Common myeloid progenitor, CD34-positive (primary cell): ENCODE results near the gene TRPM2.

Experiments used
- CTCF ChIA-PET: fragments of 350-600 bp; sonication (Branson Sonifier 250); formaldehyde crosslinking; loops from one replicate; lab custom pipeline; 2021; ENCODE audit warnings: antibody characterized with exemption; lab: Charles Lee
- POLR2A ChIA-PET: fragments of 350-600 bp; sonication (Branson Sonifier 250); formaldehyde crosslinking; loops from one replicate; lab custom pipeline; 2021; ENCODE audit warnings: antibody characterized with exemption; lab: Charles Lee
- DNase-seq, 3 donors: peaks; one replicate each; pipeline versions ENCODE4 v3.0.0 to v3.0.0-alpha.2; 2013
- H3K27ac ChIP-seq, 2 experiments: 1 replicate in 1 of 2; 2 replicates in 1 of 2; pipeline ENCODE4 v1.7.0; 2013; ENCODE audit warnings: inconsistent platforms in 2 of 2, low read length in 2 of 2, mild to moderate bottlenecking in 2 of 2, low read depth in 1 of 2, moderate library complexity in 1 of 2; ENCODE audit not compliant: severe bottlenecking in 2 of 2, insufficient read depth in 1 of 2, poor library complexity in 1 of 2
- H3K27me3 ChIP-seq, 5 experiments: replicated peaks in 2 of 5; 1 replicate in 3 of 5; 2 replicates in 2 of 5; pipeline versions ENCODE4 v1.6.1 to v1.7.0; 2013; ENCODE audit warnings: low read length in 4 of 5, mild to moderate bottlenecking in 2 of 5, moderate library complexity in 2 of 5, inconsistent platforms in 1 of 5; ENCODE audit not compliant: insufficient read depth in 5 of 5, control insufficient read depth in 4 of 5
- H3K36me3 ChIP-seq, 4 experiments: 1 replicate in 2 of 4; 2 replicates in 2 of 4; pipeline versions ENCODE4 v1.6.1 to v1.7.0; 2013; ENCODE audit warnings: low read length in 3 of 4, control low read depth in 1 of 4, mild to moderate bottlenecking in 1 of 4; ENCODE audit not compliant: control insufficient read depth in 4 of 4, insufficient read depth in 4 of 4
- H3K4me1 ChIP-seq, 4 experiments: 1 replicate in 3 of 4; 2 replicates in 1 of 4; pipeline versions ENCODE4 v1.6.1 to v1.7.1; 2013; ENCODE audit warnings: low read length in 3 of 4, mild to moderate bottlenecking in 3 of 4, control low read depth in 1 of 4, inconsistent platforms in 1 of 4, moderate library complexity in 1 of 4; ENCODE audit not compliant: control insufficient read depth in 4 of 4, insufficient read depth in 4 of 4; ENCODE audit errors: control extremely low read depth in 1 of 4
- H3K4me3 ChIP-seq, 7 experiments: 1 replicate in 4 of 7; 2 replicates in 3 of 7; pipeline versions ENCODE4 v1.5.1 to v1.7.0; 2013; ENCODE audit warnings: mild to moderate bottlenecking in 7 of 7, low read length in 6 of 7, moderate library complexity in 6 of 7, inconsistent platforms in 2 of 7, low read depth in 2 of 7, control low read depth in 1 of 7; ENCODE audit not compliant: insufficient read depth in 4 of 7, control insufficient read depth in 1 of 7; ENCODE audit errors: extremely low read depth in 1 of 7
- H3K9me3 ChIP-seq, 5 experiments: 1 replicate in 4 of 5; 2 replicates in 1 of 5; pipeline versions ENCODE4 v1.6.1 to v1.7.1; 2013; ENCODE audit warnings: low read length in 4 of 5, mild to moderate bottlenecking in 2 of 5, inconsistent platforms in 1 of 5, low read depth in 1 of 5, moderate library complexity in 1 of 5; ENCODE audit not compliant: control insufficient read depth in 4 of 5, insufficient read depth in 2 of 5; ENCODE audit errors: control extremely low read depth in 1 of 5
- WGBS: methylation state at CpG from one replicate; pipeline ENCODE4 v1.1.5; 2013; ENCODE audit not compliant: insufficient coverage; 5-methylcytosine and 5-hydroxymethylcytosine counted together

Gene TRPM2

GRCh38 chr21:44312089-44312488 is 41.3 kb upstream of the TRPM2 start:
- Histone ChIP-seq H3K27me3 (no peaks in the 10 kb centered on the region), H3K27ac (no peak overlapping the region), H3K9me3 (no peaks in the 10 kb centered on the region), H3K4me3 (no peak overlapping the region), H3K36me3 (peaks cover 7 to 89% (median 71%) of the 10 kb centered on the region in 4 experiments), H3K4me1 (no peaks in the 10 kb centered on the region)
- POLR2A ChIA-PET = no interaction called here
- CTCF ChIA-PET = no interaction called here
- no peak for DNase-seq
- 98% methylated on average over 18 of the region's 22 CpGs for WGBS

- Histone ChIP-seq H3K4me1 (no peaks in the 10 kb centered on the region), H3K4me3 (no peak overlapping the region), H3K27ac (no peak overlapping the region), H3K27me3 (no peaks in the 10 kb centered on the region), H3K9me3 (no peaks in the 10 kb centered on the region), H3K36me3 (peaks cover 7 to 89% (median 70%) of the 10 kb centered on the region in 4 experiments)
- no peak for DNase-seq
- ChIA-PET POLR2A (no interaction called here), CTCF (no interaction called here)
- WGBS = over 99% methylated on average over 14 of the region's 19 CpGs
These were observed 40.7 kb upstream of the TRPM2 start for GRCh38 chr21:44312716-44313115.

DNA sequence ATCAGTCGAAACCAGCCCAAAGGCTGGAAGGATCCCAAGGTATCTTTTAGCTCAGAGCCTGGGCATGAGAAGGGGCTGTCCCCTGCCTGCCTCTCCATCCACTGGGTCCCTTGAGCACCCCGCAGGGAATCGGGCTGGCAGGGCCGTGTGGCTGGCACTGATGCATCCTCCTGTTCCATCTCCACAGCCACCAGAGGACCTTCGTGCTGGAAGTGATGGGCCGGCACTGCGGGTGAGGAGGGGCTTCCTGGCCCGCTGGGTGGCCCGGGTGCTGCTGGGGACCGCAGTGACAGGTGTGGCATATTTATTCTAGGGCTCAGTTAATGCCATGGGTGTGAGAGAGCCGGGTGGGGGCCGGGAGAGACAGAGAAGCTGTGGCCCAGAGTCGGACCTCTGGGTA is 40.0 kb upstream of the TRPM2 start:
- no peaks in the 10 kb centered on the region for H3K27me3 ChIP-seq
- POLR2A ChIA-PET = no interaction called here
- H3K4me1 ChIP-seq = no peaks in the 10 kb centered on the region
- no peak overlapping the region for H3K27ac ChIP-seq
- DNase-seq = no peak
- no peak overlapping the region for H3K4me3 ChIP-seq
- WGBS = 97% methylated on average over 13 of the region's 13 CpGs
- CTCF ChIA-PET = no interaction called here
- no peaks in the 10 kb centered on the region for H3K9me3 ChIP-seq
- peaks cover 7 to 91% (median 69%) of the 10 kb centered on the region in 4 experiments for H3K36me3 ChIP-seq

DNA sequence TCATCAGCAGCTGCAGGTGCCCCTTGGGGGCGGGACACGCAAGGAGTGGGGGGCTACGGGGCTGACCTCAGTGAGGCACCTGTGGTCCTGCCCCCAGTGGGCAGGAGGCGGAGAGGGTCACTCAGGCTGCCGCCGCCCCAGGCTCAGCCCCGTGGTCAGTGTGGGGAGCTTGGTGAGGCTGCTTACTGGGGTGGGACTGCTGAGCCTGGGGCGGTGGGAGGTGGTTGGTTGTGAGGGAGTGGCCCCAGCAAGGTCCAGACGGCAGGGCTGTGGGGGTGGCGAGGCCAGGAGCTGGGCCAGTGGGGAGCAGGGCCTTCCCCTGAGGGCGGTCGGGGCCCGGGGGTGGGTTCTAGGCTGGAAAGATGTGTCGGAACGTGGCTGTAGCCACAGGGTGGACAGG is 39.3 kb upstream of the TRPM2 start:
- POLR2A ChIA-PET = no interaction called here
- 95% methylated on average over 15 of the region's 15 CpGs for WGBS
- H3K36me3 ChIP-seq = peaks cover 7 to 96% (median 73%) of the 10 kb centered on the region in 4 experiments

DNA sequence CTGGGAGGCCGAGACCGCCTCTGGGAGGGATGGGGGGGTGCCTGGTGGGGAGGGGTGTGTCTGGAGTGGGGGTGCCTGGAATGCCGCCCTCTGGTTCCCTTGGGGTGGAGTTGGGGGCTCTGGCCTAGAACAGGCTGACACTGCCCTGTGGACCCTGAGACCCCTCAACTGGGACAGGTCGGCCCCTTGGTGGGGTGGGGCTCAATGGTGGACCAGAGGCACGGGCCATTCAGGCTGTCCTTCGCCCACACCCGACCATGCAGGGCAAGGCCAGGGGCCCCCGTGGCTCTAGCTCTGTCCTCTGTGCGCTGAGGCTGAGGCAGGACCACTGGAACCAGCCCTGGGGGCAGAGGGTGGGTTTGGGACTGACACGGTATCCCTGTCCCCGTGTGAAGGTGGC is 38.9 kb upstream of the TRPM2 start:
- no peaks in the 10 kb centered on the region for H3K9me3 ChIP-seq
- DNase-seq = no peak
- no peaks in the 10 kb centered on the region for H3K4me1 ChIP-seq
- H3K27ac ChIP-seq = no peak overlapping the region
- ChIA-PET POLR2A (no interaction called here), CTCF (interaction anchor here (1.0 to 1.4 kb wide), 2 partner anchors 10 to 15 kb away, joined by 3 read pairs; no protein-coding TSS in a partner anchor)
- no peaks in the 10 kb centered on the region for H3K27me3 ChIP-seq
- 94% methylated on average over 10 of the region's 11 CpGs for WGBS
- H3K4me3 ChIP-seq = no peak overlapping the region
- peaks cover 7 to 98% (median 75%) of the 10 kb centered on the region in 4 experiments for H3K36me3 ChIP-seq

More for the DNA sequence above, 39.3 kb upstream of the TRPM2 start:
- no peaks in the 10 kb centered on the region for H3K4me1 ChIP-seq
- CTCF ChIA-PET = interaction anchor here (1.0 kb wide), 1 partner anchor 10 kb away, joined by 3 read pairs; no protein-coding TSS in a partner anchor
- no peaks in the 10 kb centered on the region for H3K27me3 ChIP-seq
- no peak overlapping the region for H3K27ac ChIP-seq
- no peak for DNase-seq
- H3K4me3 ChIP-seq = no peak overlapping the region
- no peaks in the 10 kb centered on the region for H3K9me3 ChIP-seq

- no peaks in the 10 kb centered on the region for H3K4me1 ChIP-seq
- no peaks in the 10 kb centered on the region for H3K27me3 ChIP-seq
- peaks cover 9 to 95% (median 73%) of the 10 kb centered on the region in 4 experiments for H3K36me3 ChIP-seq
- no peak for DNase-seq
- no peaks in the 10 kb centered on the region for H3K9me3 ChIP-seq
- no peak overlapping the region for H3K4me3 ChIP-seq
- H3K27ac ChIP-seq = no peak overlapping the region
- ChIA-PET POLR2A (no interaction called here), CTCF (interaction anchor here (1.4 kb wide), 1 partner anchor 14 kb away, joined by 3 read pairs; no protein-coding TSS in a partner anchor)
- WGBS = 97% methylated on average over 14 of the region's 16 CpGs
These were observed 37.7 kb upstream of the TRPM2 start for GRCh38 chr21:44315691-44316203.

DNA sequence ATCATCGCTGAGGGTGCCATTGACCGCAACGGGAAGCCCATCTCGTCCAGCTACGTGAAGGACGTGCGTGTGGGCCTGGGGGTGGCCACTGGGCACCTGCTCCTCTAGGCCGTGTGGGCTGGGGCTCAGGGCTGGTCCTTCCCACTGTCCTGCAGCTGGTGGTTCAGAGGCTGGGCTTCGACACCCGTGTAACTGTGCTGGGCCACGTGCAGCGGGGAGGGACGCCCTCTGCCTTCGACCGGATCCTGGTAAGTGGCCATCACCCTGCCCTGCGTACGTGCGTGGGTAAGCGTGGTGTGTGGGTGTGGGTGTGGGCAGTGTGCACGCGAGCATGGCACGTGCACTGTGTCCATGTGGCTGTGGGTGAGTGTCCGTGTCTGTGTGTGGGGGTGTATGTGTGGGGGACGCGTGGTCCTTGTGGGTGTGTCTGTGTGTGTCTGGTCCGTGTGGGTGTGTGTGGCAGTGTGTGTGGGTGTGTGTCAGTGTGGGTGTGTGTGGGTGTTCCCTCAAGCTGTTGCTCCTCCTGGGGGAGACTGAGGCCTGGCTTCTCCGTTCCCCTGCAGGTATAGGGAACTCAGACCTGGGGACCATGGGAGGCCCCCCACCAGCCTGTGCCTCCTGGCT is 37.0 kb upstream of the TRPM2 start:
- peaks cover 9 to 91% (median 70%) of the 10 kb centered on the region in 4 experiments for H3K36me3 ChIP-seq
- H3K4me3 ChIP-seq = no peak overlapping the region
- WGBS = over 99% methylated on average over 14 of the region's 27 CpGs
- ChIA-PET CTCF (no interaction called here), POLR2A (no interaction called here)
- no peak for DNase-seq
- no peaks in the 10 kb centered on the region for H3K9me3 ChIP-seq
- no peak overlapping the region for H3K27ac ChIP-seq
- H3K4me1 ChIP-seq = no peaks in the 10 kb centered on the region
- H3K27me3 ChIP-seq = no peaks in the 10 kb centered on the region
